HCT116 (cell line): ENCODE data around the gene COL23A1. TPM values are rescaled to one million over a fixed set of nuclear protein-coding genes. Genes with fewer than 3 reads are reported as not detected.

Experiments
- ATAC-seq: fragments of 200-7000 bp; cut with Tn5 transposase; 2 replicates; pipeline ENCODE4 v1.9.1; 2020; ENCODE audit warnings: mild to moderate bottlenecking, moderate library complexity
- BruUV-seq: library from RNA; stranded (reverse); fragments of 400-500 nt; replicated peaks from 2 replicates; lab custom pipeline; 2021; lab: Mats Ljungman, UMichigan
- CTCF ChIA-PET: fragments of 300-600 bp; sonication (Branson Sonifier 250); formaldehyde crosslinking; loops from one replicate; lab custom pipeline; 2021; ENCODE audit warnings: antibody characterized with exemption; lab: Charles Lee
- POLR2A ChIA-PET: fragments of 300-600, 350-600 bp; sonication (Branson Sonifier 250); formaldehyde crosslinking; loops from one replicate; lab custom pipeline; 2021; ENCODE audit warnings: antibody characterized with exemption; lab: Charles Lee
- RAD21 ChIA-PET, 2 experiments: fragments of 300-600 bp; sonication (Branson Sonifier 250); formaldehyde crosslinking; loops; one replicate each; lab custom pipeline; 2023; ENCODE audit warnings: low total read pairs in 2 of 2; ENCODE audit not compliant: uncharacterized antibody in 2 of 2, unreplicated experiment in 2 of 2, low non-redundant PET in 1 of 2; lab: Charles Lee
- DNase-seq: peaks from one replicate; pipeline ENCODE4 v3.0.0-alpha.2; 2010; ENCODE audit warnings: low read depth, low spot score
- H2AFZ ChIP-seq: fragments of 200-600 bp; shearing (Covaris generic), sonication (generic); 2 replicates; pipeline ENCODE4 v1.6.1; 2017; ENCODE audit warnings: low read depth, mixed run types, mixed read lengths, antibody characterized with exemption, low read length; ENCODE audit not compliant: poor library complexity, severe bottlenecking
- H3K27ac ChIP-seq: 2 replicates; pipeline ENCODE4 v1.5.1; 2012; ENCODE audit warnings: low read depth, low read length
- H3K27me3 ChIP-seq: fragments of 200-600 bp; sonication (generic); 2 replicates; pipeline ENCODE4 v1.6.1; 2016; ENCODE audit warnings: mixed run types, low read length, mixed read lengths; ENCODE audit not compliant: insufficient read depth
- H3K36me3 ChIP-seq, 2 experiments: fragments of 200-500 bp in 1 of 2; fragments of 200-600 bp in 1 of 2; sonication (Bioruptor generic) in 1 of 2; sonication (generic) in 1 of 2; 2 replicates each; pipeline versions ENCODE4 v1.5.1 to v1.6.1; 2014 to 2016; ENCODE audit warnings: low read length in 2 of 2, inconsistent platforms in 1 of 2, mixed read lengths in 1 of 2, mixed run types in 1 of 2; ENCODE audit not compliant: insufficient read depth in 2 of 2, control insufficient read depth in 1 of 2
- H3K4me1 ChIP-seq, 2 experiments: fragments of 200-600 bp in 1 of 2; sonication (generic) in 1 of 2; 2 replicates each; pipeline versions ENCODE4 v1.5.1 to v1.6.1; 2012 to 2017; ENCODE audit warnings: low read length in 2 of 2, inconsistent platforms in 1 of 2, mild to moderate bottlenecking in 1 of 2, mixed read lengths in 1 of 2, mixed run types in 1 of 2, moderate library complexity in 1 of 2; ENCODE audit not compliant: insufficient read depth in 2 of 2, control insufficient read depth in 1 of 2
- H3K4me2 ChIP-seq: fragments of 200-600 bp; sonication (generic); 2 replicates; pipeline ENCODE4 v1.6.1; 2017; ENCODE audit warnings: mixed run types, low read length, mixed read lengths
- H3K4me3 ChIP-seq, 2 experiments: fragments of 200-600 bp in 1 of 2; sonication (generic) in 1 of 2; replicated peaks in 1 of 2; 2 replicates each; pipeline ENCODE4 v1.5.1; 2011 to 2016; ENCODE audit warnings: low read length in 2 of 2, control low read depth in 1 of 2, low read depth in 1 of 2, mild to moderate bottlenecking in 1 of 2, mixed read lengths in 1 of 2, mixed run types in 1 of 2
- H3K79me2 ChIP-seq: fragments of 200-600 bp; sonication (generic); 2 replicates; pipeline ENCODE4 v1.6.1; 2017; ENCODE audit warnings: mild to moderate bottlenecking, mixed run types, low read length, moderate library complexity, mixed read lengths; ENCODE audit not compliant: insufficient read depth
- H3K9ac ChIP-seq: fragments of 200-600 bp; sonication (generic); 2 replicates; pipeline ENCODE4 v1.6.1; 2016; ENCODE audit warnings: low read length, mixed read lengths
- H3K9me2 ChIP-seq: fragments of 200-600 bp; sonication (generic), shearing (Covaris generic); 2 replicates; pipeline ENCODE4 v1.6.1; 2017; ENCODE audit warnings: mixed run types, mild to moderate bottlenecking, moderate library complexity; ENCODE audit not compliant: insufficient read depth
- H3K9me3 ChIP-seq, 2 experiments: fragments of 200-500 bp in 1 of 2; fragments of 200-600 bp in 1 of 2; sonication (Bioruptor generic) in 1 of 2; sonication (generic) in 1 of 2; 2 replicates each; pipeline ENCODE4 v1.6.1; 2014 to 2017; ENCODE audit warnings: low read length in 2 of 2, mixed read lengths in 2 of 2, inconsistent platforms in 1 of 2, low read depth in 1 of 2, mild to moderate bottlenecking in 1 of 2, mixed run types in 1 of 2, moderate library complexity in 1 of 2; ENCODE audit not compliant: control insufficient read depth in 1 of 2, insufficient read depth in 1 of 2
- H4K20me1 ChIP-seq: fragments of 200-600 bp; sonication (generic), shearing (Covaris generic); 2 replicates; pipeline ENCODE4 v1.6.1; 2017; ENCODE audit warnings: mixed run types, mild to moderate bottlenecking, moderate library complexity; ENCODE audit not compliant: insufficient read depth
- CBX3 ChIP-seq: IDR thresholded peaks from 2 replicates; pipeline ENCODE4 v1.6.1; 2012; ENCODE audit warnings: low read depth
- EGR1 ChIP-seq: IDR thresholded peaks from 2 replicates; pipeline ENCODE4 v1.6.1; 2012; ENCODE audit warnings: low read depth
- ELF1 ChIP-seq: IDR thresholded peaks from 2 replicates; pipeline ENCODE4 v1.6.1; 2012; ENCODE audit warnings: low read depth, borderline replicate concordance
- EZH2 ChIP-seq: fragments of 200-600 bp; sonication (generic); IDR thresholded peaks from 2 replicates; pipeline ENCODE4 v1.6.1; 2017; ENCODE audit warnings: antibody characterized with exemption, mixed run types
- JUND ChIP-seq: IDR thresholded peaks from 2 replicates; pipeline ENCODE4 v1.6.1; 2012
- POLR2A ChIP-seq: IDR thresholded peaks from 2 replicates; pipeline ENCODE4 v1.7.0; 2011; ENCODE audit warnings: borderline replicate concordance; ENCODE audit not compliant: insufficient read depth, insufficient read length; ENCODE audit errors: extremely low read depth
- POLR2AphosphoS5 ChIP-seq: IDR thresholded peaks from 2 replicates; pipeline ENCODE4 v1.6.1; 2011; ENCODE audit warnings: mild to moderate bottlenecking, low read depth, low read length, moderate library complexity
- RAD21 ChIP-seq: IDR thresholded peaks from 2 replicates; pipeline ENCODE4 v1.6.1; 2012; ENCODE audit warnings: low read depth, mild to moderate bottlenecking
- SIN3A ChIP-seq: IDR thresholded peaks from 2 replicates; pipeline ENCODE4 v1.6.1; 2012; ENCODE audit warnings: low read depth
- SP1 ChIP-seq: IDR thresholded peaks from 2 replicates; pipeline ENCODE4 v1.6.1; 2012; ENCODE audit warnings: low read depth
- ZFX ChIP-seq: fragments of 450-650 bp; IDR thresholded peaks from 2 replicates; pipeline ENCODE4 v1.6.1; 2017
- intact Hi-C: fragments of 100-400 bp; cut with micrococcal nuclease; formaldehyde crosslinking; loops from 2 replicates; pipeline ENCODE4 v1.10.0; 2022
- total RNA-seq: library from RNA; stranded (reverse); gene quantifications from one replicate; pipeline ENCODE4 v1.2.1, GENCODE V29; 2021; ENCODE audit not compliant: unreplicated experiment
- TF ChIP-seq, protein P1 (sequence below): IDR thresholded peaks from 2 replicates; pipeline ENCODE4 v1.6.1; 2012; ENCODE audit warnings: low read depth
- TF ChIP-seq, protein P2 (sequence below), 3 experiments: fragments of 200-600 bp in 1 of 3; sonication (generic) in 1 of 3; IDR thresholded peaks in 2 of 3; conservative IDR thresholded peaks in 1 of 3; 2 replicates each; pipeline ENCODE4 v1.5.1; 2012 to 2017; ENCODE audit warnings: low read depth in 2 of 3, low read length in 2 of 3, antibody characterized with exemption in 1 of 3, borderline replicate concordance in 1 of 3, control low read depth in 1 of 3, mild to moderate bottlenecking in 1 of 3, mixed read lengths in 1 of 3, mixed run types in 1 of 3, moderate library complexity in 1 of 3; ENCODE audit not compliant: insufficient read depth in 1 of 3
- TF ChIP-seq, protein P3 (sequence below): IDR thresholded peaks from 2 replicates; pipeline ENCODE4 v1.6.1; 2012
- TF ChIP-seq, protein P4 (sequence below): IDR thresholded peaks from 2 replicates; pipeline ENCODE4 v1.6.1; 2012

COL23A1 gene
- total RNA-seq, 1 experiment from 2014 or later: not detected

DNA sequence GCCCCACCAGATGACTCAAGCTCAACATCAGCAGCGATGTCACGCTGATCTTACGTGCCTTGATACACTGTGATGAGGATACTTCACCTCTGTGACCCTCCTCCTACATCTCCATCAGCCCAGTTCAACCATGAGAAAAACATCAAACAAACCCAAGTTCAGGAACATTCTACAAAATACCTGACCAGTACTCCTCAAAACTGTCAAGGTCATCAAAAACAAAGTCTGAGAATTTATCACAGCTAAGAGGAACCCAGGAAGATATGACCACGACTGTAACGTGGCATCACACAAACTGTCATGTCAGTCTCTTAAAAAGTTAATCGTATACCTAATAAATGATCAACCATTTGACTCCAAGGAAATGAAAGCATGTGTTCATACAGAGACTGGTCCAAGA, 90.8 kb downstream of the COL23A1 start:
- Histone ChIP-seq H3K27ac (no peak overlapping the region), H2AFZ (no peak overlapping the region), H3K4me2 (no peak overlapping the region), H3K4me1 (no peaks in the 10 kb centered on the region), H3K9me2 (no peaks in the 10 kb centered on the region), H3K4me3 (no peak overlapping the region), H3K79me2 (no peaks in the 10 kb centered on the region), H3K27me3 (no peaks in the 10 kb centered on the region), H3K9ac (no peak overlapping the region), H3K36me3 (no peaks in the 10 kb centered on the region), H3K9me3 (no peaks in the 10 kb centered on the region), H4K20me1 (no peaks in the 10 kb centered on the region)
- ATAC-seq (no peak), DNase-seq (no peak)
- POLR2A ChIA-PET: no interaction called here
- CTCF ChIA-PET: no interaction called here
- BruUV-seq: no TSS peak
- RAD21 ChIA-PET: no interaction called here
- TF ChIP-seq ZFX (no peak), EZH2 (no peak), POLR2AphosphoS5 (no peak), CBX3 (no peak)
- intact Hi-C loops: no loop called here

DNA sequence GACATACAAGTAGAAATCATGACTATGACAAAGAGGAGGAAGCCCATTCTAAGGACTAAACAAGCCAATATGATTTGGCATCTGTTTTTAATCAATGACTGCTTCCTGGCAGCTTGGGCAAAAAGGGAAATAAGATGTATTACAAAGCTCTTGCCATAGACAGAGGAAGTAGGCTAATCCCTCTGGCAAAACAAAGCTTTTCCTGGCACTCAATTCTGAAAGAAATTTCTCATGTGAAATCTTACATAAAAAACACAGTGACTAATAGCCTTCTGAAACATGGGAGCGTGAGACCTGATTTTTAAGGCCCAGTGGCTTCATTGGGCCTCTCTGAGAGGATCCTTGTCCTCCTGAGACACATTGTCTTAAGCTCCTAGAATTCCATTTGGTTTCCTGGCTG, 93.6 kb downstream of the COL23A1 start:
- Histone ChIP-seq H3K27ac (no peak overlapping the region), H3K9ac (no peak overlapping the region), H2AFZ (no peak overlapping the region), H3K4me3 (no peak overlapping the region), H3K79me2 (no peaks in the 10 kb centered on the region), H3K9me3 (no peaks in the 10 kb centered on the region), H3K27me3 (no peaks in the 10 kb centered on the region), H3K4me2 (no peak overlapping the region), H4K20me1 (no peaks in the 10 kb centered on the region), H3K9me2 (no peaks in the 10 kb centered on the region), H3K4me1 (no peaks in the 10 kb centered on the region), H3K36me3 (no peaks in the 10 kb centered on the region)
- ChIA-PET POLR2A (interaction anchor here (0.6 kb wide), 1 partner anchor 12 kb away, joined by 3 read pairs; no protein-coding TSS in a partner anchor), RAD21 (no interaction called here), CTCF (interaction anchor here (1.2 kb wide), 1 partner anchor 35 kb away, joined by 3 read pairs; no protein-coding TSS in a partner anchor)
- ATAC-seq: no peak
- no TSS peak for BruUV-seq
- intact Hi-C loops: no loop called here
- no peak for TF ChIP-seq SP1
- TF ChIP-seq ZFX: no peak
- TF ChIP-seq, protein P1, sequence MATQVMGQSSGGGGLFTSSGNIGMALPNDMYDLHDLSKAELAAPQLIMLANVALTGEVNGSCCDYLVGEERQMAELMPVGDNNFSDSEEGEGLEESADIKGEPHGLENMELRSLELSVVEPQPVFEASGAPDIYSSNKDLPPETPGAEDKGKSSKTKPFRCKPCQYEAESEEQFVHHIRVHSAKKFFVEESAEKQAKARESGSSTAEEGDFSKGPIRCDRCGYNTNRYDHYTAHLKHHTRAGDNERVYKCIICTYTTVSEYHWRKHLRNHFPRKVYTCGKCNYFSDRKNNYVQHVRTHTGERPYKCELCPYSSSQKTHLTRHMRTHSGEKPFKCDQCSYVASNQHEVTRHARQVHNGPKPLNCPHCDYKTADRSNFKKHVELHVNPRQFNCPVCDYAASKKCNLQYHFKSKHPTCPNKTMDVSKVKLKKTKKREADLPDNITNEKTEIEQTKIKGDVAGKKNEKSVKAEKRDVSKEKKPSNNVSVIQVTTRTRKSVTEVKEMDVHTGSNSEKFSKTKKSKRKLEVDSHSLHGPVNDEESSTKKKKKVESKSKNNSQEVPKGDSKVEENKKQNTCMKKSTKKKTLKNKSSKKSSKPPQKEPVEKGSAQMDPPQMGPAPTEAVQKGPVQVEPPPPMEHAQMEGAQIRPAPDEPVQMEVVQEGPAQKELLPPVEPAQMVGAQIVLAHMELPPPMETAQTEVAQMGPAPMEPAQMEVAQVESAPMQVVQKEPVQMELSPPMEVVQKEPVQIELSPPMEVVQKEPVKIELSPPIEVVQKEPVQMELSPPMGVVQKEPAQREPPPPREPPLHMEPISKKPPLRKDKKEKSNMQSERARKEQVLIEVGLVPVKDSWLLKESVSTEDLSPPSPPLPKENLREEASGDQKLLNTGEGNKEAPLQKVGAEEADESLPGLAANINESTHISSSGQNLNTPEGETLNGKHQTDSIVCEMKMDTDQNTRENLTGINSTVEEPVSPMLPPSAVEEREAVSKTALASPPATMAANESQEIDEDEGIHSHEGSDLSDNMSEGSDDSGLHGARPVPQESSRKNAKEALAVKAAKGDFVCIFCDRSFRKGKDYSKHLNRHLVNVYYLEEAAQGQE: no peak
- TF ChIP-seq, protein P2, sequence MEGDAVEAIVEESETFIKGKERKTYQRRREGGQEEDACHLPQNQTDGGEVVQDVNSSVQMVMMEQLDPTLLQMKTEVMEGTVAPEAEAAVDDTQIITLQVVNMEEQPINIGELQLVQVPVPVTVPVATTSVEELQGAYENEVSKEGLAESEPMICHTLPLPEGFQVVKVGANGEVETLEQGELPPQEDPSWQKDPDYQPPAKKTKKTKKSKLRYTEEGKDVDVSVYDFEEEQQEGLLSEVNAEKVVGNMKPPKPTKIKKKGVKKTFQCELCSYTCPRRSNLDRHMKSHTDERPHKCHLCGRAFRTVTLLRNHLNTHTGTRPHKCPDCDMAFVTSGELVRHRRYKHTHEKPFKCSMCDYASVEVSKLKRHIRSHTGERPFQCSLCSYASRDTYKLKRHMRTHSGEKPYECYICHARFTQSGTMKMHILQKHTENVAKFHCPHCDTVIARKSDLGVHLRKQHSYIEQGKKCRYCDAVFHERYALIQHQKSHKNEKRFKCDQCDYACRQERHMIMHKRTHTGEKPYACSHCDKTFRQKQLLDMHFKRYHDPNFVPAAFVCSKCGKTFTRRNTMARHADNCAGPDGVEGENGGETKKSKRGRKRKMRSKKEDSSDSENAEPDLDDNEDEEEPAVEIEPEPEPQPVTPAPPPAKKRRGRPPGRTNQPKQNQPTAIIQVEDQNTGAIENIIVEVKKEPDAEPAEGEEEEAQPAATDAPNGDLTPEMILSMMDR (IDR thresholded peaks at IDR 0.05 in 2 of 3, conservative IDR thresholded peaks at IDR 0.05 in 1 of 3; ENCODE audit: borderline replicate concordance in 1 of 3, insufficient read depth in 1 of 3, low read depth in 2 of 3, low read length in 2 of 3): no peak
- TF ChIP-seq RAD21: no peak
- TF ChIP-seq, protein P3, sequence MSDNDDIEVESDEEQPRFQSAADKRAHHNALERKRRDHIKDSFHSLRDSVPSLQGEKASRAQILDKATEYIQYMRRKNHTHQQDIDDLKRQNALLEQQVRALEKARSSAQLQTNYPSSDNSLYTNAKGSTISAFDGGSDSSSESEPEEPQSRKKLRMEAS: no peak
- TF ChIP-seq JUND: no peak
- no peak for TF ChIP-seq SIN3A
- TF ChIP-seq POLR2A: no peak
- TF ChIP-seq, protein P4, sequence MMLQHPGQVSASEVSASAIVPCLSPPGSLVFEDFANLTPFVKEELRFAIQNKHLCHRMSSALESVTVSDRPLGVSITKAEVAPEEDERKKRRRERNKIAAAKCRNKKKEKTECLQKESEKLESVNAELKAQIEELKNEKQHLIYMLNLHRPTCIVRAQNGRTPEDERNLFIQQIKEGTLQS: no peak
- no peak for TF ChIP-seq POLR2AphosphoS5
- no peak for TF ChIP-seq ELF1
- no peak for TF ChIP-seq EGR1
- no peak for DNase-seq
